GM21423 (cell line): Measurements from ENCODE around the gene PLXNB2.
A peak's percentile ranks its signal among the peaks of the same experiment; 100 is the strongest.
"Not testable (repeated sequence)": the region's sequence is repeated elsewhere in the genome, so short reads cannot be mapped to it uniquely, and the experiment has no call there.

ENCODE experiments used
- ATAC-seq: cut with Tn5 transposase; IDR thresholded peaks from one replicate; pipeline ENCODE4 v1.9.1; 2021; ENCODE audit warnings: mild to moderate bottlenecking, moderate library complexity; ENCODE audit not compliant: unreplicated experiment

The PLXNB2 gene

DNA sequence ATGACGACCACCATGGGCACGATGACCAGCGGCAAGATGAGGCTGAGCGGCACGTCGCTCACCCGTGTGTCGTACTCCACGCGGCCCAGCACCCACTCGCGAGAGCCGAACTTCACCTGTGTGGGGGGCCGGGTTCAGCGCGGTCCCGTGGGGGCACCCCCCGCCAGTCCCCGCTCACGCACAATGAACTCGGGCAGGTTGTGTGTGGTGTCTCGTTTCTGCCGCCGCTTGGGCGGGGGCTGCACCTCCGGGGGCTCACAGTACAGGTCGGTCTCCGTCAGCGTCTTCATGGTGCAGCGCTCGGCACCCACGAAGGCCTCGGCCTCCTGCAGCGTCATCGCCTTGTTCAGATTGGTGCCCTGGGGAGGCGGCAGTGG, 26.1 kb downstream of the PLXNB2 start:
- ATAC-seq, result no peak

DNA sequence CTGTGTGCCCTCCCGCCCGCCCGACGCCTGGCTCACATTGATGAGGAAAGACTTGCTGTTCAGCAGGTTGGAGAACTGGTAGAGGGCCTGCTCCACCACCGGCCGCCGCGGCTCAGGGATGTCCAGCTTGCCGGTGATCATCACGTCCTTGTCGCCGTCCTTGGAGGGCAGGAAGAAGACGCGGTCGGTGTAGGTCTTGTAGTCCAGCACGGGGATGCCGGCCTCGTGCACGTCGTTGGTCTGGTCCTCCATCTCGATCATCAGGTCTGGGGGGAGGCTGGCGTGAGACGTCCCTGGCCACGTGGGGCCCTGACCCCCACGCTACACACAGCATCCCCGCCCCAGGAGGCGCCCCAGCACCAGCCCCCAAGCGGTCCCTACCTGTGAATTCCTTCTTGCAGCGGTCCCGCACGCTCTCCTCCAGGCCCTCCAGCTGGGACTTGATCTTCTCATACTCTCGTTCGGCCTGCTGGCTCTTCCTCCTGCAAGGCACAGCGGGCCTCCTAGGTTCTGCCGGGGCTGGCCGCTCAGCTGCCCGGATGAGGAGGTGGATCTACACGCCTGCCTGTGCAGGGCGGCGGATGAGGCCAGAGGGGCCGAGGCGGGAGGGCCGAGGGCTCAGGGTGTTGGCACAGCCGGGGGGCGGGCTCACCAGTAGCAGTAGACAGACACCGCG, 26.6 kb downstream of the PLXNB2 start:
- no peak for ATAC-seq

DNA sequence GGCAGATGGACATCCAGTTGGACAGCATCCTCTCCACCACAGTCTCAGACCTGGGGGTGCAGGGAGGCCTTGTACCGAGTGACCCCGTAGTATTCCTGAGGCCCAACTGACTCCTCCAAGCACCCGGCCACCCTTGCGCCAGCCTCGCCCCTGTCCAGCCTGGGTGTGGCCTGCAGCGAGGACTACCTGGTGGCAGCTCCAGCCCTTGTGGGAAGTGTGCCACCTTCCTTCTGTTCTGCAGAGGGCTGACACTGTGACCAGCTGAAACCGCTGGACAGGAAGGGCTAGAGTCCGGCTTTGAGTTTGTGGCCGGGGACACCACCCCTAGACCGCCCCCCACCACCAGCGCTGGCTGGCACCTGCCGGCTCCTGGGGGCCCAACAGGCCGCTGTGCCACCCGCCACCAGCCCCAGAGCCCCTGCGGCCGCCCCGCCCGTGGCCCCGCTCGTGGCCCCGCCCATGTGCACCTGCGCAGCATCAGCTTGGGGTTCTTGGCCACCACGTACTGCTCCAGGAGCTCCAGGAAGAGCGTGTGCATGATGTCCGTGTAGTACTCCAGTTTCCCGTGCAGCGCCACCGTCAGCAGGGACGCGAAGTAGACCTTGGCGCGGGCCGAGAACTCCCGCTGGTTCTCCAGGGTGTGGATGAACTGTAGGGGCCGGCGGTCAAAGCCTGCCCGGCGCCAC, 27.3 kb downstream of the PLXNB2 start:
- no peak for ATAC-seq

DNA sequence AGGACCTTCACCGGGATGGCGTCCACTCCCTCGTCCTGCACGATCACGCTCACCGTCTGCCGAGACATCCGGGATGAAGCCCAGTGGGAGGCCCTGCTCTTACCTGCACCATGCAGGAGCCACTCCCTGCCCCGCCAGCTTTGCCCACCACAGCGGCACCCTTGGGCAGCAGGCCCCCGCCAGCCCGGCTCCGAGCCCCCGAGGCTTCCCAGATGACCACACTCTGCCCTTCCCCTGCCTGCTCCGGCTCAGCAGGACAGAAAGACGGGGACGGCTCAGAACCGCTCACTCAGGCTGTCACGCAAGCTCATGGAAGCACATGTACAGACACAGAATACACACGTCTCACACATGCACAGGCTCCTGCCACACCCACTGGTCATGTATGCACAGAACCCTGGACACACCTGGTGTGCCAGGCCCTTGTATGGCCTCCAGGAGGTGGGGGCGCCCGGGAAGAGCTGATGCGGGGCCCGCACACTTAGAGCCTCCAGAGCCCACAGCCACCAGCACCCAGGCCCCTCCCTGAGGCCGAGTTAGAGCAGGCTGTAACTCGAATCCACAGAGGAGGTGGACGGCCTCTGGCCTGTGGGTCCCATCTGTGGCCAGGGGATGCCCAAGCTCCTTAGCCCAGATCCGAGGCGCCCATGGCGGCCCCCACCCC, 28.4 kb downstream of the PLXNB2 start:
- ATAC-seq, result no peak

DNA sequence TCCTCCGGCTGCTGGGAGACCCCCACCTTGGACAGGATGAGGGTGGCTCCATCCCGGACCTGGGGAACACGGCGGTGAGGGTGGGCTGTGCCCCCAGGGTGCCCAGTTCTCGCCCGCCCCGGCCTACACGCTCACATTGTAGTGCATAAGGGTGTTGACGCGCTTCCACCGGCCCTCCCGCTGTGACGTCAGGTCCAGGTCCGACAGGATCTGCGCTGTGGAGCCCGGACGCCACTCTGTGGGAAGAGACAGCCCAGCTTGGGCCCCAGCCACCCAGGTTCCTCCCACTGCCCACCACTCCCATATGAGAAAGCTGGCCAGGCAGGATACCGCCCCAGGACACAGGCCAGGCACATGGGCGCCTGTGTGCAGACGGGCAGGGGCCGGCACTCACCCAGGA, 29.0 kb downstream of the PLXNB2 start:
- ATAC-seq, result no peak

DNA sequence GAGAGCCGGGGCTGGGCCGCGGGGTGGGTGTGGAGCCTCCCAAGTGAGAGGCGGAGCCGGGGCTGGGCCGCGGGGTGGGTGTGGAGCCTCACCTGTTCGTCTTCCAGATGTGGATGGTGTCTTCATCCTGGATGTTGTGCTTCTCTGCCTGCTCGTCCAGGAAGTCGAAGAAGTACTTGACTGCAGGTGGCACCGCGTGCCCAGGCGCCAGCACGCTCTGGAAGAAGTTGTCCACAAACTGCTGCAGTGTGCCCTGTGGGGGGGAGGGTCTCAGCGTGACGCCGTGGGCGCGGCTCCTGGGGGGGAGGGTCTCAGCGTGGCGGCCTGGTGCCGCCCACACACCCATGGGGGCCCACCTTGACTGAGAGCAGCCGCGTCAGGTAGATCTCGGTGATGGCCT, 29.7 kb downstream of the PLXNB2 start:
- no peak for ATAC-seq

DNA sequence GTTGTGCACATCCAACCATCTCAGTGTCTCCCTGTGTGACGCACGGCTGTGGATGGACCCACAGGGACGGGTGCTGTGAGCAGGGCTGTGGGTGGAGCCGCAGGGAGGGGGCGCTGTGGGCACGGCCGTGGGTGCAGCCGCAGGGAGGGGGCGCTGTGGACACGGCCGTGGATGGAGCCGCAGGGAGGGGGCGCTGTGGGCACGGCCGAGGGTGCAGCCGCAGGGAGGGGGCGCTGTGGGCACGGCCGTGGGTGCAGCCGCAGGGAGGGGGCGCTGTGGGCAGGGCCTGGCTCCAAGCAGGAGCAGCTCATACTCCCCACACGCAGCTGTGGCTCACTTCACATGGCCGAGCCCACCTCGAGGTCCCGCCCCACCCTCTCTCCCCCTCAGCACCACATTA, 31.3 kb downstream of the PLXNB2 start:
- ATAC-seq, result peak; percentile 42

DNA sequence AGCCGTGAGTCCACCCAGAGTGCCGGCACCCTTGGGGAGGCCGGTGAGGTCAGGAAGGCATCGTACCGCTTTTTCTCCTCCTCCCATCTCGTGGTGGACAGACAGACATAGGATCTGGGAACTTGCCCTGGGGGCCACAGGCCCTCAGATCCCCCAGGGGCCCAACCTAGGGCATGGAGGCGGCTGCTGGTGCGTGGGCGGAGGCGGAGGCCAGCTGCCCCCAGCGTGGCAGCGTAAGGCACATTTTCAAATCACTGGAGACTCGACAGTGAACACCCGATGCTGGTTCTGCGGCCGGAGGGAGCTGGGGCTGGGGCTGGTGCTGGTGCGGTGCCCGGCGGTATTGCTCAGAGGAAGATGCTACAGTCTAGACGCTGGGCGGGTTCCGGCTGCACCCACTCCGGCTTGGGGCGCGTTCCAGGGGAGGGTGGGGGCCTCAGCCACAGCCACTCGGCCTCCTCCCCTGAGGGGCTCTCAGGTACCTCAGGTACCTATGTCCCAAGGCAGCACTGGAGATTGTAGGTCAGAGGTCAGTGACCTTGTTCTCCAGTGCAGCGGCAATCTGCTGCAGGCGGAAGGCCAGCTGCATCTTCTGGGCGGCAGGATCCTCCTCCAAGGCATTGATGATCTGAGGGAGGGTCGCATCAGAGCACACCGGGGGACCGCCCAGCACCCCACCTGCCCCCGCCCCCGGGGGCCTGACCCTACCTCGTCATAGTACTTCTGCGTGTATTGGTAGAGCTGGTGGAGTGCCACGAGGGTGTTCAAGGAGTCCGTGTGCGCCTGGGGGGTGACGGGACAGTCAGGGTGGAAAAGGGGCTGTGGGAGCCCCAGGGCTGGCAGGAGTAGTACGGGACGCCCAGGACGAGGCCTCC, 32.0 kb downstream of the PLXNB2 start:
- no peak for ATAC-seq

DNA sequence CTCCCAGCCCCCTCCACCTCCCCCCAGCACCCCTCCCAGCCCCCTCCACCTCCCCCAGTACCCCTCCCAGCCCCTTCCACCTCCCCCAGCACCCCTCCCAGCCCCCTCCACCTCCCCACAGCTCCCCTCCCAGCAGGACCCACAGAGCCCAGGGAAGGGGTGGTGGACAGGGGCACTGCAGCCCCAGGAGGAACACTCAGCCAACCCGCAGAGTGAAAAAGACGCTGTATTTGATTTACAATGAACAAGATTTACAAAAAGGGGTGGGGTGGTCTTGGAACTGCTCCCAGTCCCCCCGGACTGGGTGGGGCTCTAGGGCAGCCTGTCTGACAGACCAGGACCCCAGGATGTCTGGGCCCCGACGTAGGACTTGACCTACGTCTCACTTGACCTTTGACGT, 32.7 kb downstream of the PLXNB2 start:
- no peak for ATAC-seq

DNA sequence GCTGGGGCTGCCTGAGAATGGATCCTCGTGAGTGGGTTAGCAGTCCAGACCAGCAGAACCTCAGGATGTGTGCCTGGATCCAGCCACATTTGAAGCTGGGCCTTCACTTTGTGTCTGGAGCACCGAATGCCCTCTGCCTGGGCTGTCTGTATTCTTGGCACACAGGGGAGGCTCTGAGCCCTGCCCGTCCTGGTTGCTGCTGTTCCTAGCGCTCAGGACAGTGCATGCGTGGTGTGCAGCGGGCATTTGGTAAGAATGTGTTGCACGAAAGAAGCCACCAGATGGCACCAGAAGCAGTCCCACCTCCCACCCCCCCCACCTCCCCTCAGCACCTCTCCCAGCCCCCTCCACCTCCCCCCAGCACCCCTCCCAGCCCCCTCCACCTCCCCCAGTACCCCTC, 33.1 kb downstream of the PLXNB2 start:
- no peak for ATAC-seq

DNA sequence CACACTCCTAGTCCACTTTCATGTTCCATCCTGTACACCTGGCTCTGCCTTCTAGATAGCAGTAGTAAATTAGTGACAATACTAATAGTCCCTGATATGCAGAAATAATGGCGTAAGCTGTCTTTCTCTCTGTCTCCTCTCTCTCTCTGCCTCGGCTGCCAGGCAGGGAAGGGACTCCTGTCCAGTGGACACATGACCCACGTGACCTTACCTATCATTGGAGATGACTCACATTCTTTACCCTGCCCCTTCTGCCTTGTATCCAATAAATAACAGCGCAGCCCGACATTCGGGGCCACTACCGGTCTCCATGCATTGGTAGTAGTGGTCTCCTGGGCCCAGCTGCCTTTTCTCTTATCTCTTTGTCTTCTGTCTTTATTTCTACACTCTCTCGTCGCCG, 33.7 kb downstream of the PLXNB2 start:
- not testable (repeated sequence) for ATAC-seq

DNA sequence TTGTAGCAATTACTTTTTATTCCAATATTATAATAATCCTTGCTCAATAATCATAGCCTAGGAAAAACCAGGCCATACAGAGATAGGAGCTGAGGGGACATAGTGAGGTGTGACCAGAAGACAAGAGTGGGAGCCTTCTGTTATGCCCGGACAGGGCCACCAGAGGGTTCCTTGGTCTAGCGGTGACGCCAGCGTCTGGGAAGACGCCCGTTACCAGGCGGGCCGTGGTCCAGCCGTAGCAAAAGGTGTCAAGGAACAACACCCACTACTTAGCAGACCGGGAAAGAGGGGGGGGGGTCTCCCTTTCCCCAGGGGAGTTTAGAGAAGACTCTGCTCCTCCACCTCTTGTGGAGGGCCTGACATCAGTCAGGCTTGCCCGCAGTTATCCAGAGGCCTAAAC, 34.1 kb downstream of the PLXNB2 start:
- ATAC-seq, result not testable (repeated sequence)

DNA sequence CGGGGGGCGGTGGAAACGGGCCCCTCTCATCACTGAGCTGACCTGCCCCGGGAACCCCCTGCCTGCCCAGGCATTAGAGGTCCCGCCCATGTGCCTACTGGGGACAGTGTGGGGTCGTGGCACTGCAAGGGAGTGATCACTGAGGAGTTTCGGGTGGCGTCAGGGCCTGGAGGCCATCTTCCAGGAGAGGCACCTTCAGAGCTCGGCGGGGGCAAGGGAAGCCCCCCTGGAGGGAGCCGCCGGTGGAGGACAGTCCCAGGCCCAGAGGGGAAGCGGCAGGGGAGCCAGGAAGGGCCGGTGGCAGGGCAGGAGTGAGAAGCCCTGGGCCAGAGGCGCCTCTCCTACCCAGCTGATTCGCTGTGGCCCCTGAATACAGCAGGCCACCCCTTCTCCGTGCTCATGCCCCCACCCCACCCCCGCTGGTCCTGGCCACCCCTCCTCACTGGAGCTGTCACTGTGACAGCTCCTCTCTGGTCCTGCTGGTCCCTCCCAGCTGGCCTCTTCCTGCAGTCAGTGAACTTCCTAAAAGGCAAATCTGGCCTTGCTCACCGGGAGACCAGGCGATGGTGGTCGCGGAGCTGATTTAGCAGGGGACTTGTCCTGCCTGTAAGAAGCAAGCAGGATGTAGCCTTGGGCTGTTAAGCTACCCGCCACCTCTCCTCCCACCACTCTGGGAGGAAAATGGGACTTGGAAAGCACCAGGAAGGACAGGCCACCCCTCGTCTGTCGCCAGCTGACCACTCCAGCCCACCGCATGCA, 35.2 kb downstream of the PLXNB2 start:
- no peak for ATAC-seq

DNA sequence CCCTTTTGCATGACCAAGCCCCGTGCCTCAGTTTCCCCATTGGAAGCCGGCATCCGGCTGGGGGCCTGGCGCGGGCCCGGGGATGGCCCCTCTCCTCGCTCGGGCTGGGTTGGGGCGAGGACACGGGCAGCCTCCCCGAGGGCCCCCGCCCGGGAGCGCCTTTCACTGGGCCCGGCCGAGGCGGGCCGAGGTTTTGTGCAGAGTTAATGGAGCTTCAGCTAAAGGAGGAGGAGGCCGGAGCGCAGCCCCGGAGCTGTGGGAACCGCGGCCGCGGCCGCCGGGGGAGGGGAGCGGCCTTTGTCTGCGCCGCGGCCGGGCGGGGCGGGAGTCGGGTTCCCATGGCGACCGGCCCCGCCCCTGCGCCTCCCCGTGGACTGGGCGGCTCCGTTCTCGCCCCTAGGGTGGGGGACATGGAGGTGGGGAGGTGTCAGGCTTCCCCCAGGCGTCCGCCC, 35.9 kb downstream of the PLXNB2 start:
- no peak for ATAC-seq

DNA sequence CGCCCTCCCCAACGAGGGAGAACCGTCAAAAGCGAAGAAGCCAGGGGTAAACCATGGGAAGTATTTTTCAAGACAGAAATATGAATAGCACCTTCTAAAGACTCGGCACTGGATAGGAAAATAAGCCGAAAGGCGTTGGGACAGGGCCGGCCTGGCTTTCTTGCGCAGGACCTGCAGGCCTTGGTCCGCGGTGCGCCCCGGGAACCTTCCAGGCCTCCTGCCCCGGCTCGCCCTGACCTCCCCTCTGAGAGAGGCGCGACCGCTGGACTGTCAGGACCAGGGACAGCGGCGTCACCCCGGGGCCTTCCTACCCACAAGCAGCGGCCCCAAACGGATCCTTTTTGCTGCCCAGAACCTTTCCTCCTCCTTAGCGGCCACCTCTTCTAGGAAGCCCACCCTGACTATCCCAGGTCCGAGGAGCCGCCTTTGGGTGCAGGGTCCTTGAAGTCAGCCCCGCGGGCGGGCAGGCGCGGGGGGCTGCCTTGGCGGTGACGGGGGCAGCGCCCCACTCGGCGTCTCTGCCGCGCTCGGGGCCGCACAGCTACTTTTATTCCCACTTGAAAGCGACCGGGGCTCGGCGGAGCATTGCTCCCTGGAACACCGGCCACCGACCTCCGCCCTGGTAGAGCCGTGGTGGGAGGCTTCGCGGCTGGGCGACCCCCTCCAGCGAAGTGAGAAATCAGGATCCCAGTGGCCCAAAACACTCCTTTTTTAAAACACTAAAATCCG, 36.6 kb downstream of the PLXNB2 start:
- no peak for ATAC-seq

DNA sequence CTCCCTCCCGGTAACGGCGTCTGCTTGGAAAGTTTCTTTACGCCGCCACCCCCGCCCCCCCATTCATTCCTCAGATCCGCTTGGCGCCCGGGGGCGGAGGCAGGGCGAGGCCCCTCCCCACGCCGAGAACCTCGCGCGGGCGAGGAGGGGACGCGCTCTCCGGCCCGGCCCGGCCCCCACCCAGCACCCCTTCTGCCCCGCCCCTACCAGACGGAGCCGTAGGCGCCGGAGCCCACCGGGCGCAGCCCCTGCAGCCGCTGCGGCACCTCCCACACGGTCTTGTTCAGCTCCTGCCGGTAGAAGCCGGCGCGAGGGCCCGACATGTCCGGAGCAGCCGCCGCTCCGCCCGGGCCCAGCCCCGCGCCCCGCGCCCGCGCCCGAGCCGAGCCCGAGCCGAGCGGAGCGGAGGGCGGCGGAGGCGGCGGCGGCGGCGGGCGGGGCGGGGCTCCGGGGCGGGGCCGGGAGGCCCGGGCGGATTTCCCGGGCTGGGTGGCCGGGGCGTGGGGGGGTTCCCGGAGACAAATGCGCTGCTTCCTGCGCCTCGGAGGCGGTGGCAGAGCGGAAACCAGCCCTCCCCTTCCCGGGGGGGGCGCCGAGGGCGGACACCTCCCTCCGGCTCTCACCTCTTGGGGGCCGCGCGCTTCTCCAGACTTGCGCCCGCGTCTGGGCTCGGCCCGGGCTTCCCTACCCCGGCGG, 37.3 kb downstream of the PLXNB2 start, which contains the start of gene MAPK11:
Gene MAPK11 (minus strand): TSS at position 411 of the 696 bp plus-strand sequence. CDS start 88 bp downstream, at position 323.
- ATAC-seq, result no peak

DNA sequence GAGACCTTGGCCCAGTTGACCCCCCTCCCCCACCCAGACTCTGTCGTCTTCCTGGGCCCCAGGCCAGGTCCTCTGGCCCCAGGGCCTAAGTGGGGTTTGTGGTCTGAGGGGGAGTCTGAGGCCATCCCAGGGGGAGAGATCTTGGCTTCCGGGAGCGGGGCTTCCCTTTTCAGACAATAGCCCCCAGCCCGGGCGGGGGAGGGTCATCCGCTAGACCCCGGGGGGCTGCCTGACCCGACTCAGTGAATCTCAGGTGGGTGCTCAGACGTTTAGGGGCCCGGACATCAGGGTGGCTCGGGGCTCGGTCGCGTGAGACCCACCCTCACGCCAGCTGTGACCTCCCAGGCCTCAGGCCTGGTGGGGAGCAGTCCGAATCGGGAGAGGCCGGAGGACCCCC, 37.9 kb downstream of the PLXNB2 start:
- no peak for ATAC-seq

DNA sequence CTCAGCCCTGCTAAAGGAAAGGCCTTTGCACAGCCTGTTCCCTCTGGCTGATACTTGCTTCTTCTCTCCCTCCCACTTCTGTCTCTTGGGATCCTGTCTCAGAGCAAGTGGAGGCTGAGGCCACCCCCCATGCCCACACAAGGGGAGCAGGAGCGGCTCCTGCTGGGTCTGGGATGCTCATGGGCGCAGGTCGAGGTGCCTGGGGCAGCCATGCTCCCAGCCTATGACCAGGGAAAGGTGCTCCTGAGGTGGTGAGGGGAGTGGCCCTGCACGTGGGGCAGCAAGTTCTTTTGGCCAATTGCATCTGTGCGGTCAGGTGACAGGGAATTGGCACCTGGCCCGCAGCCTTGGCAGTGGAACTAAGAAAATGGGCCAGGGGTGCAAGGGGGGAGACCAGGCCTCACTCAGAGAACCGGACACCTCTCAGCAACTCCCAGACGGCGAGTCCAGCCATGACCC, 38.8 kb downstream of the PLXNB2 start:
- no peak for ATAC-seq
